HL-60 (cell line): ENCODE data around the gene IQCK.
"Not testable (repeated sequence)": the region's sequence is repeated elsewhere in the genome, so short reads cannot be mapped to it uniquely, and the experiment has no call there.

Experiments used
- DNase-seq, 2 experiments: peaks; one replicate each; pipeline ENCODE4 v3.0.0-alpha.2; 2010 to 2020; ENCODE audit warnings: low read depth in 1 of 2, low spot score in 1 of 2
- H3K27ac ChIP-seq: fragments of 250-450 bp; sonication (Bioruptor Pico); replicated peaks from 2 replicates; pipeline ENCODE4 v1.5.1; 2020; ENCODE audit warnings: mild to moderate bottlenecking, moderate library complexity
- H3K27me3 ChIP-seq: fragments of 250-450 bp; sonication (Bioruptor Pico); 2 replicates; pipeline ENCODE4 v1.5.1; 2021; ENCODE audit warnings: mild to moderate bottlenecking, moderate library complexity; ENCODE audit not compliant: insufficient read depth, poor library complexity, severe bottlenecking
- H3K4me3 ChIP-seq: replicated peaks from 2 replicates; pipeline ENCODE4 v1.5.1; 2011; ENCODE audit warnings: mild to moderate bottlenecking, control low read depth, low read length; ENCODE audit not compliant: insufficient read depth
- CTCF ChIP-seq: IDR thresholded peaks from one replicate; pipeline ENCODE4 v1.5.1; 2011; ENCODE audit warnings: low read length, control low read depth, inconsistent platforms; ENCODE audit not compliant: insufficient read depth
- GABPA ChIP-seq: IDR thresholded peaks from 2 replicates; pipeline ENCODE4 v1.6.1; 2012; ENCODE audit warnings: low read depth
- POLR2AphosphoS5 ChIP-seq: IDR thresholded peaks from 2 replicates; pipeline ENCODE4 v1.6.1; 2012; ENCODE audit warnings: low read depth
- REST ChIP-seq: IDR thresholded peaks from 2 replicates; pipeline ENCODE4 v1.6.1; 2012; ENCODE audit warnings: low read depth; ENCODE audit not compliant: insufficient replicate concordance
- SPI1 ChIP-seq: IDR thresholded peaks from 2 replicates; pipeline ENCODE4 v1.6.1; 2012; ENCODE audit warnings: low read depth, mild to moderate bottlenecking, borderline replicate concordance

The IQCK gene

GRCh38 chr16:19715566-19715965 lies 2.5 kb upstream of the IQCK start:
- TF ChIP-seq REST (no peak), POLR2AphosphoS5 (no peak), GABPA (no peak), CTCF (no peak), SPI1 (no peak)
- Histone ChIP-seq H3K27me3 (no peaks in the 10 kb centered on the region), H3K4me3 (no peak overlapping the region), H3K27ac (no peak overlapping the region)
- no peak for DNase-seq

- Histone ChIP-seq H3K4me3 (no peak overlapping the region), H3K27ac (no peak overlapping the region), H3K27me3 (no peaks in the 10 kb centered on the region)
- no peak for TF ChIP-seq SPI1
- no peak for TF ChIP-seq REST
- TF ChIP-seq POLR2AphosphoS5: no peak
- no peak for TF ChIP-seq GABPA
- no peak for TF ChIP-seq CTCF
- DNase-seq: no peak
These were observed 1.9 kb upstream of the IQCK start for GRCh38 chr16:19716183-19716582.

- not testable (repeated sequence) for DNase-seq, H3K27me3 ChIP-seq, H3K27ac ChIP-seq
- peak overlapping the region; percentile 88 for H3K4me3 ChIP-seq
These were observed 1.3 kb upstream of the IQCK start for GRCh38 chr16:19716728-19717127.

- TF ChIP-seq POLR2AphosphoS5: no peak
- no peak for TF ChIP-seq REST
- no peak for TF ChIP-seq CTCF
- TF ChIP-seq GABPA: no peak
- no peak for TF ChIP-seq SPI1
- Histone ChIP-seq H3K4me3 (peak overlapping the region; percentile 88), H3K27ac (peak overlapping the region; percentile 78), H3K27me3 (no peaks in the 10 kb centered on the region)
- DNase-seq: peak in 1 of 2 experiments; percentile 4
These were observed 757 bp upstream of the IQCK start for GRCh38 chr16:19717314-19717713.
